Hepatocyte (in vitro differentiated cells): ENCODE measurements around the gene TSPAN9.

Experiments
- CTCF ChIP-seq: fragments of 200-600 bp; sonication (generic); IDR thresholded peaks from 2 replicates; pipeline ENCODE4 v1.5.1; 2016; ENCODE audit warnings: antibody characterized with exemption, mild to moderate bottlenecking; ENCODE audit not compliant: poor library complexity
- EZH2 ChIP-seq: fragments of 200-600 bp; sonication (generic); IDR thresholded peaks from 2 replicates; pipeline ENCODE4 v1.6.1; 2016; ENCODE audit warnings: antibody characterized with exemption, mild to moderate bottlenecking, borderline replicate concordance
- EZH2phosphoT487 ChIP-seq: fragments of 200-600 bp; sonication (generic); IDR thresholded peaks from one replicate; pipeline ENCODE4 v1.6.1; 2018; ENCODE audit warnings: antibody characterized with exemption, mild to moderate bottlenecking, low read depth, moderate library complexity; ENCODE audit not compliant: unreplicated experiment, severe bottlenecking

- TF ChIP-seq CTCF (no peak), EZH2 (no peak), EZH2phosphoT487 (no peak)
Measured at GRCh38 chr12:3247629-3248161, 170.5 kb downstream of the TSPAN9 start.
